HEK293 (cell line): ENCODE measurements around the gene ZNF562.

Source experiments
- EGR2 ChIP-seq: fragments of 450-650 bp; formaldehyde crosslinking; IDR thresholded peaks from 2 replicates; pipeline ENCODE4 v1.5.1; 2016; ENCODE audit warnings: low read depth, missing biosample characterization, missing genetic modification characterization
- FEZF1 ChIP-seq: fragments of 450-650 bp; formaldehyde crosslinking; IDR thresholded peaks from 2 replicates; pipeline ENCODE4 v1.5.1; 2016; ENCODE audit warnings: missing biosample characterization, missing genetic modification characterization
- GLIS1 ChIP-seq: fragments of 450-650 bp; formaldehyde crosslinking; IDR thresholded peaks from 2 replicates; pipeline ENCODE4 v1.5.1; 2016; ENCODE audit warnings: missing biosample characterization, missing genetic modification characterization
- KLF7 ChIP-seq: fragments of 450-650 bp; formaldehyde crosslinking; IDR thresholded peaks from 2 replicates; pipeline ENCODE4 v1.5.1; 2016; ENCODE audit warnings: missing biosample characterization, missing genetic modification characterization, borderline replicate concordance
- MZF1 ChIP-seq: fragments of 450-650 bp; formaldehyde crosslinking; IDR thresholded peaks from 2 replicates; pipeline ENCODE4 v1.5.1; 2017; ENCODE audit warnings: missing biosample characterization, missing genetic modification characterization, borderline replicate concordance
- SALL2 ChIP-seq: fragments of 450-650 bp; formaldehyde crosslinking; IDR thresholded peaks from 2 replicates; pipeline ENCODE4 v1.5.0; 2017; ENCODE audit warnings: missing biosample characterization, mild to moderate bottlenecking, missing genetic modification characterization, borderline replicate concordance
- TCF7L2 ChIP-seq: IDR thresholded peaks from 2 replicates; pipeline ENCODE4 v1.6.1; 2011; ENCODE audit warnings: low read depth, mild to moderate bottlenecking, inconsistent platforms, low read length, moderate library complexity, borderline replicate concordance
- ZNF140 ChIP-seq: fragments of 450-650 bp; formaldehyde crosslinking; IDR thresholded peaks from 2 replicates; pipeline ENCODE4 v1.5.1; 2016; ENCODE audit warnings: missing biosample characterization, missing genetic modification characterization
- ZNF169 ChIP-seq: fragments of 450-650 bp; formaldehyde crosslinking; IDR thresholded peaks from 2 replicates; pipeline ENCODE4 v1.5.1; 2016; ENCODE audit warnings: missing biosample characterization, missing genetic modification characterization
- ZNF223 ChIP-seq: fragments of 450-650 bp; formaldehyde crosslinking; IDR thresholded peaks from 2 replicates; pipeline ENCODE4 v1.5.1; 2016; ENCODE audit warnings: missing biosample characterization, missing genetic modification characterization
- ZNF324 ChIP-seq: fragments of 450-650 bp; formaldehyde crosslinking; IDR thresholded peaks from 2 replicates; pipeline ENCODE4 v1.5.1; 2016; ENCODE audit warnings: missing biosample characterization, missing genetic modification characterization
- ZNF394 ChIP-seq: fragments of 450-650 bp; formaldehyde crosslinking; IDR thresholded peaks from 2 replicates; pipeline ENCODE4 v1.5.1; 2016; ENCODE audit warnings: missing biosample characterization, missing genetic modification characterization, mild to moderate bottlenecking, moderate library complexity, borderline replicate concordance
- ZNF501 ChIP-seq: fragments of 450-650 bp; formaldehyde crosslinking; IDR thresholded peaks from 2 replicates; pipeline ENCODE4 v1.5.1; 2016; ENCODE audit warnings: missing biosample characterization, missing genetic modification characterization
- ZNF558 ChIP-seq: fragments of 450-650 bp; formaldehyde crosslinking; IDR thresholded peaks from 2 replicates; pipeline ENCODE4 v1.5.1; 2016; ENCODE audit warnings: missing biosample characterization, missing genetic modification characterization
- ZNF600 ChIP-seq: fragments of 450-650 bp; formaldehyde crosslinking; IDR thresholded peaks from 2 replicates; pipeline ENCODE4 v1.5.1; 2016; ENCODE audit warnings: missing biosample characterization, missing genetic modification characterization
- ZNF664 ChIP-seq: fragments of 450-650 bp; formaldehyde crosslinking; IDR thresholded peaks from 2 replicates; pipeline ENCODE4 v1.5.1; 2016; ENCODE audit warnings: missing biosample characterization, missing genetic modification characterization
- ZNF76 ChIP-seq: fragments of 450-650 bp; formaldehyde crosslinking; IDR thresholded peaks from 2 replicates; pipeline ENCODE4; 2016; ENCODE audit warnings: low read depth, missing biosample characterization, missing genetic modification characterization, borderline replicate concordance
- ZNF830 ChIP-seq: fragments of 450-650 bp; IDR thresholded peaks from 2 replicates; pipeline ENCODE4 v1.5.0; 2018; ENCODE audit warnings: missing biosample characterization, missing genetic modification characterization, low read depth, mild to moderate bottlenecking, moderate library complexity
- TF ChIP-seq, protein P1 (sequence below): fragments of 450-650 bp; formaldehyde crosslinking; IDR thresholded peaks from 2 replicates; pipeline ENCODE4 v1.5.1; 2016; ENCODE audit warnings: missing biosample characterization, missing genetic modification characterization
- TF ChIP-seq, protein P2 (sequence below): fragments of 450-650 bp; formaldehyde crosslinking; IDR thresholded peaks from 2 replicates; pipeline ENCODE4; 2016; ENCODE audit warnings: missing biosample characterization, missing genetic modification characterization
- TF ChIP-seq, protein P3 (sequence below): fragments of 450-650 bp; formaldehyde crosslinking; IDR thresholded peaks from 2 replicates; pipeline ENCODE4 v1.5.1; 2017; ENCODE audit warnings: missing biosample characterization, mild to moderate bottlenecking, missing genetic modification characterization, moderate library complexity
- TF ChIP-seq, protein P4 (sequence below): fragments of 450-650 bp; formaldehyde crosslinking; IDR thresholded peaks from 2 replicates; pipeline ENCODE4 v1.5.1; 2016; ENCODE audit warnings: missing biosample characterization, missing genetic modification characterization
- TF ChIP-seq, protein P5 (sequence below): fragments of 450-650 bp; formaldehyde crosslinking; optimal IDR thresholded peaks from 2 replicates; pipeline ENCODE3; 2016; ENCODE audit warnings: missing biosample characterization, mild to moderate bottlenecking, missing genetic modification characterization
- TF ChIP-seq, protein P6 (sequence below): fragments of 450-650 bp; formaldehyde crosslinking; IDR thresholded peaks from 2 replicates; pipeline ENCODE4 v1.5.1; 2016; ENCODE audit warnings: missing biosample characterization, missing genetic modification characterization
- TF ChIP-seq, protein P7 (sequence below): fragments of 450-650 bp; formaldehyde crosslinking; IDR thresholded peaks from 2 replicates; pipeline ENCODE4 v1.5.1; 2017; ENCODE audit warnings: missing biosample characterization, missing genetic modification characterization
- TF ChIP-seq, protein P8 (sequence below): fragments of 450-650 bp; formaldehyde crosslinking; IDR thresholded peaks from 2 replicates; pipeline ENCODE4 v1.5.1; 2016; ENCODE audit warnings: missing biosample characterization, missing genetic modification characterization

The ZNF562 gene

DNA sequence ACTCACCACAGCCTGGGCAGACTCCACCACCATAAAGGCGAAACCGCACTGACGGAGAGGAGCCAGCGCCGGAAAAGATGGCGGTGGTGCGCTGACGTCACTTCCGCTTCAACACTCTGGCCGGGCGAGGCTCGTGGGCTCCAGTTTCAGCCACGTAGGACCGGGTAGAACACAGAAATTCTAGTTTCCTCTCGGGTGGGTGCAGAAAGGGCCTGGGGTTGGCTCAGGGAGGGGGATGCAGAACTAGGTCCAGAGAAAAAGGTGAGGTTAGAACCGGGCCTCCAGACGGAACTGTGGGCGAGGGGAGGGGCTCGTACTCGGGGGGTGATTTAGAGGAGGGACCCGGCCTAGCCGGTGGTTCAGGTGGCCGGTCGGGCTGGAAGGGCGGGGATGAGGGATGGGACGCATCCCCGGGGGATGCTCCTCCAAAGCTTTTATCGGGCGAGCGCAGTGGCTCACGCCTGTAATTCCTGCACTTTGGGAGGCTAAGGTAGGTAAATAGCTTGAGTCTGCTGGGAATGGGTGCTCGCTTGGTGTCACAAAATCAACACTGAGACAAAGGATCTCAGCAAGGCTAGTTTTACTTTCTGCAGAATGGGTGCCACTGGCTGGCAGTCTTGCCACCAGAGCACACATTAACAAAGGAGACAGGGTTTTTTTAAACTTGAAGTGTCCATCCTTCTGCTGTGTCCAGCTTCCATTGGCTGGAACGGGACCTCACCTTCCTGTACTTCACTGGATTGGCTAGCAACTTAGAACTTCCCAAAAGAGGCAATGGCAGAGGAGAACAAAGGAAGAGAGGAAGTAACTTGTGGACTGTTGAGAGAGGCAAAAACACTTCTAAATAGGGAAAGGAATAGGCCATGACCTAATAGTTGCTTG, 53.5 kb downstream of the ZNF562 start, which contains the start of gene ZNF561 (continued):
- TF ChIP-seq, protein P1, sequence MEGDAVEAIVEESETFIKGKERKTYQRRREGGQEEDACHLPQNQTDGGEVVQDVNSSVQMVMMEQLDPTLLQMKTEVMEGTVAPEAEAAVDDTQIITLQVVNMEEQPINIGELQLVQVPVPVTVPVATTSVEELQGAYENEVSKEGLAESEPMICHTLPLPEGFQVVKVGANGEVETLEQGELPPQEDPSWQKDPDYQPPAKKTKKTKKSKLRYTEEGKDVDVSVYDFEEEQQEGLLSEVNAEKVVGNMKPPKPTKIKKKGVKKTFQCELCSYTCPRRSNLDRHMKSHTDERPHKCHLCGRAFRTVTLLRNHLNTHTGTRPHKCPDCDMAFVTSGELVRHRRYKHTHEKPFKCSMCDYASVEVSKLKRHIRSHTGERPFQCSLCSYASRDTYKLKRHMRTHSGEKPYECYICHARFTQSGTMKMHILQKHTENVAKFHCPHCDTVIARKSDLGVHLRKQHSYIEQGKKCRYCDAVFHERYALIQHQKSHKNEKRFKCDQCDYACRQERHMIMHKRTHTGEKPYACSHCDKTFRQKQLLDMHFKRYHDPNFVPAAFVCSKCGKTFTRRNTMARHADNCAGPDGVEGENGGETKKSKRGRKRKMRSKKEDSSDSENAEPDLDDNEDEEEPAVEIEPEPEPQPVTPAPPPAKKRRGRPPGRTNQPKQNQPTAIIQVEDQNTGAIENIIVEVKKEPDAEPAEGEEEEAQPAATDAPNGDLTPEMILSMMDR (tag by site-specific recombination) = no peak
- peak; percentile 97 for TF ChIP-seq KLF7 (tag by site-specific recombination)
- 0 out of 2 replicates have a peak, but pooled peaks have one; percentile 21 for TF ChIP-seq ZNF664
- TF ChIP-seq ZNF223 (tag by site-specific recombination) = no peak
- TF ChIP-seq ZNF140 (tag by site-specific recombination) = no peak
- TF ChIP-seq SALL2 = no peak
- TF ChIP-seq FEZF1 (tag by site-specific recombination) = no peak
- TF ChIP-seq TCF7L2 = no peak
- TF ChIP-seq, protein P2, sequence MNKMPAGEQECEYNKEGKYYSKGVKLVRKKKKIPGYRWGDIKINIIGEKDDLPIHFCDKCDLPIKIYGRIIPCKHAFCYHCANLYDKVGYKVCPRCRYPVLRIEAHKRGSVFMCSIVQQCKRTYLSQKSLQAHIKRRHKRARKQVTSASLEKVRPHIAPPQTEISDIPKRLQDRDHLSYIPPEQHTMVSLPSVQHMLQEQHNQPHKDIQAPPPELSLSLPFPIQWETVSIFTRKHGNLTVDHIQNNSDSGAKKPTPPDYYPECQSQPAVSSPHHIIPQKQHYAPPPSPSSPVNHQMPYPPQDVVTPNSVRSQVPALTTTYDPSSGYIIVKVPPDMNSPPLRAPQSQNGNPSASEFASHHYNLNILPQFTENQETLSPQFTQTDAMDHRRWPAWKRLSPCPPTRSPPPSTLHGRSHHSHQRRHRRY (tag by site-specific recombination) = no peak
- TF ChIP-seq MZF1 (tag by site-specific recombination) = peak; percentile 90
- peak; percentile 70; the same call in 1 of the 2 replicates for TF ChIP-seq ZNF394 (tag by site-specific recombination)
- TF ChIP-seq, protein P3, sequence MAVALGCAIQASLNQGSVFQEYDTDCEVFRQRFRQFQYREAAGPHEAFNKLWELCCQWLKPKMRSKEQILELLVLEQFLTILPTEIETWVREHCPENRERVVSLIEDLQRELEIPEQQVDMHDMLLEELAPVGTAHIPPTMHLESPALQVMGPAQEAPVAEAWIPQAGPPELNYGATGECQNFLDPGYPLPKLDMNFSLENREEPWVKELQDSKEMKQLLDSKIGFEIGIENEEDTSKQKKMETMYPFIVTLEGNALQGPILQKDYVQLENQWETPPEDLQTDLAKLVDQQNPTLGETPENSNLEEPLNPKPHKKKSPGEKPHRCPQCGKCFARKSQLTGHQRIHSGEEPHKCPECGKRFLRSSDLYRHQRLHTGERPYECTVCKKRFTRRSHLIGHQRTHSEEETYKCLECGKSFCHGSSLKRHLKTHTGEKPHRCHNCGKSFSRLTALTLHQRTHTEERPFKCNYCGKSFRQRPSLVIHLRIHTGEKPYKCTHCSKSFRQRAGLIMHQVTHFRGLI (tag by site-specific recombination) = 0 out of 2 replicates have a peak, but pooled peaks have one; percentile 66
- TF ChIP-seq, protein P4, sequence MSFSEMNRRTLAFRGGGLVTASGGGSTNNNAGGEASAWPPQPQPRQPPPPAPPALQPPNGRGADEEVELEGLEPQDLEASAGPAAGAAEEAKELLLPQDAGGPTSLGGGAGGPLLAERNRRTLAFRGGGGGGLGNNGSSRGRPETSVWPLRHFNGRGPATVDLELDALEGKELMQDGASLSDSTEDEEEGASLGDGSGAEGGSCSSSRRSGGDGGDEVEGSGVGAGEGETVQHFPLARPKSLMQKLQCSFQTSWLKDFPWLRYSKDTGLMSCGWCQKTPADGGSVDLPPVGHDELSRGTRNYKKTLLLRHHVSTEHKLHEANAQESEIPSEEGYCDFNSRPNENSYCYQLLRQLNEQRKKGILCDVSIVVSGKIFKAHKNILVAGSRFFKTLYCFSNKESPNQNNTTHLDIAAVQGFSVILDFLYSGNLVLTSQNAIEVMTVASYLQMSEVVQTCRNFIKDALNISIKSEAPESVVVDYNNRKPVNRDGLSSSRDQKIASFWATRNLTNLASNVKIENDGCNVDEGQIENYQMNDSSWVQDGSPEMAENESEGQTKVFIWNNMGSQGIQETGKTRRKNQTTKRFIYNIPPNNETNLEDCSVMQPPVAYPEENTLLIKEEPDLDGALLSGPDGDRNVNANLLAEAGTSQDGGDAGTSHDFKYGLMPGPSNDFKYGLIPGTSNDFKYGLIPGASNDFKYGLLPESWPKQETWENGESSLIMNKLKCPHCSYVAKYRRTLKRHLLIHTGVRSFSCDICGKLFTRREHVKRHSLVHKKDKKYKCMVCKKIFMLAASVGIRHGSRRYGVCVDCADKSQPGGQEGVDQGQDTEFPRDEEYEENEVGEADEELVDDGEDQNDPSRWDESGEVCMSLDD = no peak
- TF ChIP-seq ZNF169 (tag by site-specific recombination) = no peak
- 0 out of 2 replicates have a peak, but pooled peaks have one; percentile 18 for TF ChIP-seq EGR2 (tag by site-specific recombination)
- peak; percentile 81; the same call in 1 of the 2 replicates for TF ChIP-seq ZNF324 (tag by site-specific recombination)
- TF ChIP-seq, protein P5, sequence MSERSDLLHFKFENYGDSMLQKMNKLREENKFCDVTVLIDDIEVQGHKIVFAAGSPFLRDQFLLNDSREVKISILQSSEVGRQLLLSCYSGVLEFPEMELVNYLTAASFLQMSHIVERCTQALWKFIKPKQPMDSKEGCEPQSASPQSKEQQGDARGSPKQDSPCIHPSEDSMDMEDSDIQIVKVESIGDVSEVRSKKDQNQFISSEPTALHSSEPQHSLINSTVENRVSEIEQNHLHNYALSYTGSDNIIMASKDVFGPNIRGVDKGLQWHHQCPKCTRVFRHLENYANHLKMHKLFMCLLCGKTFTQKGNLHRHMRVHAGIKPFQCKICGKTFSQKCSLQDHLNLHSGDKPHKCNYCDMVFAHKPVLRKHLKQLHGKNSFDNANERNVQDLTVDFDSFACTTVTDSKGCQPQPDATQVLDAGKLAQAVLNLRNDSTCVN (tag by site-specific recombination) = peak; percentile 40
- no peak for TF ChIP-seq ZNF830
- TF ChIP-seq, protein P6, sequence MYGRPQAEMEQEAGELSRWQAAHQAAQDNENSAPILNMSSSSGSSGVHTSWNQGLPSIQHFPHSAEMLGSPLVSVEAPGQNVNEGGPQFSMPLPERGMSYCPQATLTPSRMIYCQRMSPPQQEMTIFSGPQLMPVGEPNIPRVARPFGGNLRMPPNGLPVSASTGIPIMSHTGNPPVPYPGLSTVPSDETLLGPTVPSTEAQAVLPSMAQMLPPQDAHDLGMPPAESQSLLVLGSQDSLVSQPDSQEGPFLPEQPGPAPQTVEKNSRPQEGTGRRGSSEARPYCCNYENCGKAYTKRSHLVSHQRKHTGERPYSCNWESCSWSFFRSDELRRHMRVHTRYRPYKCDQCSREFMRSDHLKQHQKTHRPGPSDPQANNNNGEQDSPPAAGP (tag by site-specific recombination) = peak; percentile 97
- peak; percentile 83 for TF ChIP-seq ZNF76 (tag by site-specific recombination)
- TF ChIP-seq ZNF558 (tag by site-specific recombination) = peak; percentile 60; the same call in 1 of the 2 replicates
- peak; percentile 37; the same call in 1 of the 2 replicates for TF ChIP-seq GLIS1 (tag by site-specific recombination)
- TF ChIP-seq, protein P7, sequence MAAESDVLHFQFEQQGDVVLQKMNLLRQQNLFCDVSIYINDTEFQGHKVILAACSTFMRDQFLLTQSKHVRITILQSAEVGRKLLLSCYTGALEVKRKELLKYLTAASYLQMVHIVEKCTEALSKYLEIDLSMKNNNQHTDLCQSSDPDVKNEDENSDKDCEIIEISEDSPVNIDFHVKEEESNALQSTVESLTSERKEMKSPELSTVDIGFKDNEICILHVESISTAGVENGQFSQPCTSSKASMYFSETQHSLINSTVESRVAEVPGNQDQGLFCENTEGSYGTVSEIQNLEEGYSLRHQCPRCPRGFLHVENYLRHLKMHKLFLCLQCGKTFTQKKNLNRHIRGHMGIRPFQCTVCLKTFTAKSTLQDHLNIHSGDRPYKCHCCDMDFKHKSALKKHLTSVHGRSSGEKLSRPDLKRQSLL (tag by site-specific recombination) = no peak
- TF ChIP-seq, protein P8, sequence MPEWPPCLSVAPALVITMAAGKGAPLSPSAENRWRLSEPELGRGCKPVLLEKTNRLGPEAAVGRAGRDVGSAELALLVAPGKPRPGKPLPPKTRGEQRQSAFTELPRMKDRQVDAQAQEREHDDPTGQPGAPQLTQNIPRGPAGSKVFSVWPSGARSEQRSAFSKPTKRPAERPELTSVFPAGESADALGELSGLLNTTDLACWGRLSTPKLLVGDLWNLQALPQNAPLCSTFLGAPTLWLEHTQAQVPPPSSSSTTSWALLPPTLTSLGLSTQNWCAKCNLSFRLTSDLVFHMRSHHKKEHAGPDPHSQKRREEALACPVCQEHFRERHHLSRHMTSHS (tag by site-specific recombination) = no peak
- no peak for TF ChIP-seq ZNF600 (tag by site-specific recombination)
- TF ChIP-seq ZNF501 (tag by site-specific recombination) = peak; percentile 90
